NCI-H1105 treated with DMSO at 0.1 percent for 48 hours (cell line): Measurements from ENCODE around the gene TLCD1.

Source experiments
- DNase-seq: peaks from one replicate; lab custom pipeline; 2025; lab: John Stamatoyannopoulos, UW

TLCD1 gene

DNA sequence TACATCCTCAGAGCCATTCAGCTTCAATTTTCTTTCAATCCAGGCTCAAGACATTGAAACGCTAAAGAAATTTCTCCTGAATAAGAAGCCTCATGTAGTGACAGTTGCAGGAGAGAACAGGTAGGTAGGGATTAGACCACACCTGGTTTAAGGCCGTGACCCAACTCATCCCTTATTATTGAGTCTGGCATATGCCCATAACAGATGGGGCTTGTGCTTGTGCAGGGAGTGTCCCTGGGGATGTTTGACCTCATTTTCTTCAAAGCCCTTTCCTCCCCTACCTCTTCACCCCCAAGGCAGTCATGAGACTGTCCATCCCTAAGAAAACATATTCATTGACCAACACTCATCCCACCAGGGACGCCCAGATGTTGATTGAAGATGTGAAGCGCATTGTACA, 39.7 kb downstream of the TLCD1 start:
- DNase-seq: no peak

GRCh38 chr17:28685366-28685765, 40.7 kb downstream of the TLCD1 start:
- DNase-seq: no peak

DNA sequence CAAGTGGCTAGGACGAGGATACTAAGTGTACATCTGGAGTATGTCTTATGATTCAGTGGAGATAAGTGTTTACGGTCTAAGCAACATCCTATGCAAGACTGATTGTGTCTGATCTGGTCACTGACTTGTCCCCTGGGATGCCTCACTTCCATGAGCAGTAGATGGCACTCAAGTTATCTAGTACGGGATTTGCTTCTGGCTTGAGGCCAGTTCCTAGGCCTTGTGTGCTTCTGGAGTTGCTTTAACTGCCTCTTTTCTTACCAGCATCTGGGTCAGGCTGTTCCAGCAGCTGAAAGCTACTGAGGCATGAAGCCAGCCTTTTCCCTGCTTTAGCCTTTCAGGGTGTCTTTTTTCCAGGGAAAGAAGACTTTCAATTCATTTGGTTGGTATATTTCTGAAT, 41.1 kb downstream of the TLCD1 start:
- peak; percentile 13 for DNase-seq

DNA sequence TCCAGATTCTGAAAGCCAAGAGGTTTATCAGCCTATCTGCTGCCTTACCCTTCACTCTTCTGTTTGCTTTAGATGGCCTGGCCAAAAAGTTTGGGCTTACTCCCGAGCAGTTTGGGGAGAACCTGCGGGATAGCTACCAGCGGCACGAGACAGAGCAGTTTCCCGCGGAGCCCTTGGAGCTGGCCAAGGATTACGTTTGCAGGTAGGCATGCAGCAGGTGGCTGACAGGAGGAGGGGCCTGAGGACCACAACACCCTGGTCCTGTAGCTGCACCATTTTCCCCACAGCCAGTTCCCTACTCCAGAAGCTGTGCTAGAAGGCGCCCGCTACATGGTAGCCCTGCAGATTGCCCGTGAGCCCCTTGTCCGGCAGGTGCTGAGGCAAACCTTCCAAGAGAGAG, 43.4 kb downstream of the TLCD1 start:
- no peak for DNase-seq

DNA sequence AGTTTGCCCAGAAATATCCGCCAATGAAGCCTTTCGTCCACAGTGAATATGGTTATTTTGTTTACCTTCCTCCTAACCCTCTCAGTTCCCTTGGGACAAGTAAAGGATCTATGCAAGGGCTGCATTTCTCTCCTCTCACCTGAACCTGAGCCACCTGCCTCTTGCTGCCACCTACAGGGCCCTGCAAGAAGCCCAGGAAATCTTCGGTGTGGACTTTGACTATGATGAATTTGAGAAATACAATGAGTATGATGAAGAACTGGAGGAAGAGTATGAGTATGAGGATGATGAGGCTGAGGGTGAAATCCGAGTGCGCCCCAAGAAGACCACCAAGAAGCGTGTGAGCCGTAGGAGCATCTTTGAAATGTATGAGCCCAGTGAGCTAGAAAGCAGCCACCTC, 50.1 kb downstream of the TLCD1 start:
- peak; percentile 5 for DNase-seq

- DNase-seq: no peak
These were observed 50.5 kb downstream of the TLCD1 start for GRCh38 chr17:28675490-28675889.
